GM12892 (cell line): ENCODE data around the gene ADRB1.

ENCODE experiments used
- POLR2AphosphoS5 ChIP-seq: IDR thresholded peaks from 2 replicates; pipeline ENCODE4 v1.6.1; 2011; ENCODE audit warnings: low read depth, low read length, control low read depth
- TAF1 ChIP-seq: IDR thresholded peaks from 2 replicates; pipeline ENCODE4 v1.6.1; 2011; ENCODE audit warnings: low read depth, mild to moderate bottlenecking, control low read depth, low read length, borderline replicate concordance

GRCh38 chr10:114059561-114059960 is 15.9 kb downstream of the ADRB1 start:
- TF ChIP-seq POLR2AphosphoS5 (no peak), TAF1 (no peak)
